Measurements from ENCODE around the gene HPS4. TPM values are rescaled to one million over a fixed set of nuclear protein-coding genes. Genes with fewer than 3 reads are reported as not detected.

HPS4 gene
- total RNA-seq, 1 donor from 2014 or later: 29.5 TPM

DNA sequence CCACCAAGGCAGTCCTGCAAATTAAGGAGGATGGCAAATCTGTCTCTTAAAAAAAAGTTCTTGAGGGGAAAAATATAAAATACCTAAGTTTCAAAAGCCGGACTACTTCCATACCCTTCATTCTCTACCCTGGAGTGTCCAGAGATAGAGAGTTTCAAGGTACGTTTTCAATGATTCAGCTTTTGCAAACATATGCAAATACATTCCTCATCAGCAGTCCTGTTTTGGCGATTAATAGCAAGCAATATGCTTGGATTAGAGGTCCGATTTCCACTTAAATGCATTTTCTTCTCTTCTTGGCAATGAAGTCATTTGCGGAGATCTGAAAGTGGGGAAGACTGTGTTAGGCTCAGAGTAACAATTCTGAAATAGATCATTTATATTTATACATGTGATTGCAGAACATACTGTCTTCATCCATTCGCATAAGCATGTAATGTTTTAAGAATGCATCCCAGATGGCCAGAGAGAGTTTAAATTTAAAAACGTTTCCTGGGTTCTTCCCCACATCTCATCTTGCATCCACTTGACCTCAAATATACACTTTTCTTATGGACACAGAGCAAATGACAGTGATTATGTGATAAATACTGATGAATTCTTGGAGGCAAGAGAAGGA is 42.5 kb upstream of the HPS4 start:
- FAIRE-seq: no peak
- no peak overlapping the region for H3K4me3 ChIP-seq (ENCODE audit: low read depth, low read length)
- no peaks in the 10 kb centered on the region for H3K27me3 ChIP-seq (ENCODE audit: control insufficient read depth, insufficient read depth, low read length)
- DNase-seq (ENCODE audit: low read depth): no peak
- peaks cover 7% of the 10 kb centered on the region for H3K36me3 ChIP-seq (ENCODE audit: control insufficient read depth, insufficient read depth, low read length)
- no peak for TF ChIP-seq CTCF (IDR thresholded peaks at IDR 0.05; ENCODE audit: insufficient read depth, low read length, severe bottlenecking)

DNA sequence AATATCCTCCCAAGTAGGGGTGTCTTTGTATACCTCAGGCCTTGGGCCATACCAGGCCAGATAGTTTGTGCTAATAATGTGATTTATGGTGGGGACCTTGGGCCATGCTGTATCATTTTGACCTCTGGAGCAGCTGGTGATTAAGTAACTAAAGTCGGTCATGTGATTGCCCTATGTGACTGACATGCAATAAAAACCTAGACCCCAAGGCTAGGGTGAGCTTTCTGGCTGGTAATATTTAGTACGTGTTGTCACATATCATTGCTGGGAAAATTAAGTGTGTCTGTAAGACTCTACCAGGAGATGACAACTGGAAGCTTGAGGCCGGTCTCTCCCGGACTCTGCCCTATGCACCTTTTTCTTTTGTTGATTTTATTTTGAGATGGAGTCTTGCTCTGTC is 41.3 kb upstream of the HPS4 start:
- Histone ChIP-seq H3K4me3 (ENCODE audit: low read depth, low read length) (no peak overlapping the region), H3K36me3 (ENCODE audit: control insufficient read depth, insufficient read depth, low read length) (peaks cover 7% of the 10 kb centered on the region), H3K27me3 (ENCODE audit: control insufficient read depth, insufficient read depth, low read length) (no peaks in the 10 kb centered on the region)
- DNase-seq (ENCODE audit: low read depth): no peak
- no peak for TF ChIP-seq CTCF (IDR thresholded peaks at IDR 0.05; ENCODE audit: insufficient read depth, low read length, severe bottlenecking)
- no peak for FAIRE-seq

DNA sequence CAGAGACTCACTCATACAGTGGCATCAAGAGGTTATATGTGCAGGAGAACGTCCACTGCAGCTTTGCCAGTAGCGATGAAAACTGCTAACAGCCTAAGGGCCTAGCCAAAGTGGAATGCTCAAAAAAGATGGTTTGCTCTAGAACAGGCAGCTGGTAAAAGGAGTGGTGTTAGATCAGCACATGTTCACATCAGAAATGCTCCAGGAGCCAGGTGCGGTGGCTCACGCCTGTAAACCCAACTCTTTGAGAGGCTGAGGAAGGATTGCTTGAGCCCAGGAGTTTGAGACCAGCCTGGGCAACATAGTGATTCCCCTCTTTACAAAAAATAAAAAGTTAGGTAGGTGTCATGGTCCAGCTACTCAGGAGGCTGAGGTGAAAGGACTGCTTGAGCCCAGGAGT is 39.0 kb upstream of the HPS4 start:
- no peak for TF ChIP-seq CTCF (IDR thresholded peaks at IDR 0.05; ENCODE audit: insufficient read depth, low read length, severe bottlenecking)
- H3K4me3 ChIP-seq (ENCODE audit: low read depth, low read length): no peak overlapping the region
- H3K36me3 ChIP-seq (ENCODE audit: control insufficient read depth, insufficient read depth, low read length): peaks cover 4% of the 10 kb centered on the region
- no peaks in the 10 kb centered on the region for H3K27me3 ChIP-seq (ENCODE audit: control insufficient read depth, insufficient read depth, low read length)
- no peak for DNase-seq (ENCODE audit: low read depth)
- no peak for FAIRE-seq

DNA sequence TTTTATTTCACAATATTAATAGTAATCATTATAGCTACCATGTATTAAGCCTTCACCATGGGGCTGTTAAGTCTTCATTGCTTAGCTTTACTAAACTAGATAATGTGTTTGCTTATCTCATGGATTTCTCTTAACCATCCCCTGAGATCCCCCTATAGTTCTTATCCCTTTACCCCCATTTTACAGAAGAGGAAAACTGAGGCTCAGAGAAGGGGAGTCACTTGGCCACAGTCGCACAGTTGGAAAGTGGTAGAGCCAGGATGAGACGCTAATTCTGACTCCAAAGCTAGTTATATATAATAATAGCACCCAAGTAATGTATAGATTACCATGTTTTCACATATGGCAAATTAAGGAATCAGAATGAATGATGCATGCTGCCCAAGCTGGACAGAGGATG is 38.4 kb upstream of the HPS4 start:
- no peak for FAIRE-seq
- TF ChIP-seq CTCF (IDR thresholded peaks at IDR 0.05; ENCODE audit: insufficient read depth, low read length, severe bottlenecking): no peak

GRCh38 chr22:26517429-26517828 is 33.8 kb upstream of the HPS4 start:
- no peak for DNase-seq (ENCODE audit: low read depth)
- TF ChIP-seq CTCF (IDR thresholded peaks at IDR 0.05; ENCODE audit: insufficient read depth, low read length, severe bottlenecking): no peak
- Histone ChIP-seq H3K27me3 (ENCODE audit: control insufficient read depth, insufficient read depth, low read length) (no peaks in the 10 kb centered on the region), H3K4me3 (ENCODE audit: low read depth, low read length) (no peak overlapping the region), H3K36me3 (ENCODE audit: control insufficient read depth, insufficient read depth, low read length) (no peaks in the 10 kb centered on the region)
- no peak for FAIRE-seq

More for the DNA sequence above, 38.4 kb upstream of the HPS4 start:
- H3K27me3 ChIP-seq (ENCODE audit: control insufficient read depth, insufficient read depth, low read length): no peaks in the 10 kb centered on the region
- DNase-seq (ENCODE audit: low read depth): no peak
- no peak overlapping the region for H3K4me3 ChIP-seq (ENCODE audit: low read depth, low read length)
- H3K36me3 ChIP-seq (ENCODE audit: control insufficient read depth, insufficient read depth, low read length): peaks cover 3% of the 10 kb centered on the region

GRCh38 chr22:26516503-26516902 is 32.9 kb upstream of the HPS4 start:
- no peak for TF ChIP-seq CTCF (IDR thresholded peaks at IDR 0.05; ENCODE audit: insufficient read depth, low read length, severe bottlenecking)
- no peak for FAIRE-seq

More at GRCh38 chr22:26516503-26516902, 32.9 kb upstream of the HPS4 start:
- DNase-seq (ENCODE audit: low read depth): no peak
- no peaks in the 10 kb centered on the region for H3K27me3 ChIP-seq (ENCODE audit: control insufficient read depth, insufficient read depth, low read length)
- H3K4me3 ChIP-seq (ENCODE audit: low read depth, low read length): no peak overlapping the region
- no peaks in the 10 kb centered on the region for H3K36me3 ChIP-seq (ENCODE audit: control insufficient read depth, insufficient read depth, low read length)

All from bronchial epithelial cell (primary cell).